Activated CD4-positive, alpha-beta T cell treated with anti-CD3 and anti-CD28 coated beads, Interleukin-2, amount 50 U/mL, for 1 hour (primary cell): Measurements from ENCODE around the gene RNU7-1.

Experiments
- DNase-seq: peaks from one replicate; pipeline ENCODE4 v3.0.0-alpha.2; 2020

Gene RNU7-1

DNA sequence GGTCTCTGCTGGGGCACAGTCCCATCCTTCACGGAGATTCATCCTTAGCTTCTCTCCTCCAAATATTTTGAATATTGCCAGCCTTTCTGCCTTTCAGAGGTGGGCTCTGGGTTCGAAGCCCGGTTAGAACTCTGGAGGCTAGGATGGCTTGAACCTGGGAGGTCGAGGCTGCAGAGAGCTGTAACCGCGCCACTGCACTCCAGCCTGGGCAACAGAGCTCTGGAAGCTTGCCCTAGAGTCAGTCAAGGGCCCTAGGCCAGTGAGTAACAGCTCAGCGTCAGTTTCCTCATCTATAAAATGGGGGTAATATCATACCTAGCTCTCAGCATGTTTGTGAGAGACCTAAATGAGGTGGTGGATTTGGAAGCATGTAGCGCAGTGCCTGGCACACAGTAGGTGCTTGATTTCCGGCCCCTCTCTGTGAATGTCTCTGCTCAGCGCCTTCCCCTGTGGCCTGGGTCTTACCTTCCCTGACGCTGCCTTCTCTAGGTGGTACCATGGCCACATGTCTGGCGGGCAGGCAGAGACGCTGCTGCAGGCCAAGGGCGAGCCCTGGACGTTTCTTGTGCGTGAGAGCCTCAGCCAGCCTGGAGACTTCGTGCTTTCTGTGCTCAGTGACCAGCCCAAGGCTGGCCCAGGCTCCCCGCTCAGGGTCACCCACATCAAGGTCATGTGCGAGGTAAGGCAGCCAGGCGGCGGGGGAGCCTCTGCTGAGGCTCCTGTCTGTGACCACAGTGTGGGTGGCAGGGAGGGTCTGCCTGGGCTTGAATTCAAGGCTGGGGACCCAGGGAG, 10.9 kb downstream of the RNU7-1 start:
- DNase-seq = no peak

DNA sequence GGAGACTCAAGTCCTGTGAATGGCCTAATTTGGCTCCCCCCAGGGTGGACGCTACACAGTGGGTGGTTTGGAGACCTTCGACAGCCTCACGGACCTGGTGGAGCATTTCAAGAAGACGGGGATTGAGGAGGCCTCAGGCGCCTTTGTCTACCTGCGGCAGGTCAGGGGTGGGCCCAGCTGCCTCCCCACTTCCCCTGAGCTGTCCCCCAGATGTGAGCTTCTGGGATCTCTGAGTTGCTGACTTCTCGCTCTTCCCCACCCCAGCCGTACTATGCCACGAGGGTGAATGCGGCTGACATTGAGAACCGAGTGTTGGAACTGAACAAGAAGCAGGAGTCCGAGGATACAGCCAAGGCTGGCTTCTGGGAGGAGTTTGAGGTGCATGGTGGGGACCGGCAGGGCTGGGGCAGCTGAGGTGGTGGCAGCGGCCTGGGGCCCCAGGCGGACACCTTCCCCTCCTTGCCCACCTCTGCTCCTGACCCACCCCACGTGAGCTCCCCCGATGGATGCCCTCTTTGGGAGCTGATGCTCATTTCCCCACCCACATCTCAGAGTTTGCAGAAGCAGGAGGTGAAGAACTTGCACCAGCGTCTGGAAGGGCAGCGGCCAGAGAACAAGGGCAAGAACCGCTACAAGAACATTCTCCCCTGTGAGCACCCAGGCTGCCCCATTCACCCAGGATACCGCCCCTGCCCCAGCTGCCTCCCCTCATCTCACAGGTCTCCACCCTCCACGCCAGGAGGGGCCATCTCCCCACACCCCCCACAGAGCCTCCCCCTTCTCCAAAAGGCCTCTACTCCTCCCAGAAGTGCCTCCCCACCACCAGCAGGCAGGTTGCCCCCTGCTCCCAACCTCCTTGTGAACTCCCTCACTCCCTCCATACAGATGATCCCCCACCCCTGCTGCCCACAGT, 11.7 kb downstream of the RNU7-1 start:
- DNase-seq = no peak

GRCh38 chr12:6956021-6956727, 12.6 kb downstream of the RNU7-1 start:
- no peak for DNase-seq

- DNase-seq = no peak
These were observed 13.6 kb downstream of the RNU7-1 start for GRCh38 chr12:6957151-6957701.

GRCh38 chr12:6957741-6958608, 14.4 kb downstream of the RNU7-1 start:
- no peak for DNase-seq

GRCh38 chr12:6958609-6959057, 15.0 kb downstream of the RNU7-1 start:
- no peak for DNase-seq

- peak; percentile 67 for DNase-seq
These were observed 15.6 kb downstream of the RNU7-1 start for GRCh38 chr12:6959058-6959804.

- DNase-seq = no peak
These were observed 16.4 kb downstream of the RNU7-1 start for GRCh38 chr12:6959805-6960592.

DNA sequence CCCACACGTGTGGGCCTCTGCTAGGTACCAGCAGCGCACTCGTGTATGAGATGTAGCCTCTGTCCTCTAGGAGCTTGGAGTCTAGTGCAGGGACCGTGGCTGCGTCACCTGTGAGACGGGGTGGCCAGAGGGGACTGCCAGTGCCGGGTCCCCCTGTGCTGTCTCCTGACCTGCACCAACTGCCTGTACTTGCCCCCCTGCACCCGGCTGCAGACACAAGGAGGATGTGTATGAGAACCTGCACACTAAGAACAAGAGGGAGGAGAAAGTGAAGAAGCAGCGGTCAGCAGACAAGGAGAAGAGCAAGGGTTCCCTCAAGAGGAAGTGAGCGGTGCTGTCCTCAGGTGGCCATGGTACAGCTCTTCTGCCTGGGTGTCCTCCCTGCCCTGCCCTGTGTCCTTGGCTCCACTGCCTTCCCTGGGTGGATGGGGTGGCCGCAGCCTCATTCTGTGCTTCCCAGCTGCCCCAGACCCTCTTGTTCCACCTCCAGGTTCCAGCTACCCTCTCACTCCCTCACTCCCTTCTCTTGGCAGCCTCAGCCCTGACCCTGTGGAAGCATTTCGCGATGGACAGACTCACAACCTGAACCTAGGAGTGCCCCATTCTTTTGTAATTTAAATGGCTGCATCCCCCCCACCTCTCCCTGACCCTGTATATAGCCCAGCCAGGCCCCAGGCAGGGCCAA, 17.1 kb downstream of the RNU7-1 start:
- DNase-seq = no peak

- DNase-seq = peak; percentile 90
These were observed 17.7 kb downstream of the RNU7-1 start for GRCh38 chr12:6961278-6961694.

- DNase-seq = peak; percentile 43
These were observed 18.2 kb downstream of the RNU7-1 start for GRCh38 chr12:6961695-6962284.

GRCh38 chr12:6962285-6963015, 18.8 kb downstream of the RNU7-1 start:
- DNase-seq = no peak

DNA sequence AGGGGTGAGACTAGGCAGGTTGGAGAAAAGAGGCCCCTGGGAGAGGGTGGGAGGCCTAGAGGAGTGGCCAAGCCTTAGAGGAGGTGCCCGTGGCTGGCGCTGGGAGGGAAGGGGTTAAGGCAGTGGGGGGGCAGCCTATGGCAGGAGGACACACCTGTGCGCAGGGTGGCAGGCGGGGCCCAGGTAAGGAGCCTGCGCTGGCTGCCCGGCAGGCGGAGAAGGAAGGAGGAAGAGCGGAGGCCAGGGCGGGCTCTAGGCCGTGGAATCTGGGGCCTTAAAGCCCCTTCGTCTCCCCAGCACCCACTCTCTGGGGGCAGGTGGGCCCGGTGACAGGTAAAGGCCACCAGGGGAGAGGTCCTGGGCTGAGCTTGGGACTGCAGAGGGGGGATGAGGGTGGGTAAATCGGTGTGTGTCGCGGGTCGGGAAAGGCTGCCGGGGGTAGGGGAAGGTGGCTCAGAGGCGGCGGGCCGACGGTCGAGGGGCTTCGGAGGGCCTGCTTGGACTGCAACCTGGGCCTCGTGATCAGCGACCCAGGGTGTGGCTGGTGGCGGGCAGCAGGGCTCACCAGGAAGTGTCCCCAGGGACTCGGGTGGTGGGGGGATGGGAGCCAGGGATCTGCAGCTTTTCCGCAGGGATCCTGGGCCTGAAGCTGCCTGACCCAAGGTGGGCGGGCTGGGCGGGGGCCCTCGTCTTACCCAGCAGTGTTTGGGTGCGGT, 19.6 kb downstream of the RNU7-1 start:
- no peak for DNase-seq

DNA sequence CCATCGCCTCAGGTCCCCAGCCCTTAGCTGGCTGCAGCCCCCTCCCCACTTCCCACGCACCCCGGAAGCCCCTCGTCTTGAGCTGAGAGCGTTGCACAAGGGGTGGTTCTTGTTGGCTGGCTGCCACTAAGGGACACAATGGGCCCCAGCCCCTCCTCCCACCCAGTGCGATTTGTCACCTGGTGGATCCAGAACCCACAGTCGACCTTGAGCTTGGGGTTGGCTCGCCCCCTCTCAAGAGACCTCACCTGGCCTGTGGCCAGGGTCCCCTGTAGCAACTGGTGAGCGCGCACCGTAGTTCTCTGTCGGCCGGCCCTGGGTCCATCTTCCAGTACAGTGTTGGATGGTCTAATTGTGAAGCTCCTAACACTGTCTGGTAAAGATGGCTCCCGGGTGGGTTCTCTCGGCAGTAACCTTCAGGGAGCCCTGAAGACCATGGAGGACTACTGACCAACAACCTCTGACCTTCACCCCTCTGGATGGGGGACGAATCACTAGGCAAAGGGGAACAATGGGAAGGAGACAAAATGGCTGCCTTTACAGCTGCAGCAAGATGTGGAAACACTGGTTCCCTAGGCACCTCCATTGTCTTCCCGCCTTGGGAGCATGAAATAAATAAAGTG, 20.3 kb downstream of the RNU7-1 start:
- DNase-seq = no peak

- DNase-seq = no peak
These were observed 21.0 kb downstream of the RNU7-1 start for GRCh38 chr12:6964605-6965025.

GRCh38 chr12:6965026-6965661, 21.5 kb downstream of the RNU7-1 start:
- DNase-seq = peak; percentile 91

GRCh38 chr12:6965714-6966113, 22.1 kb downstream of the RNU7-1 start:
- DNase-seq = no peak
